HG02852 (cell line): ENCODE data around the gene UBALD1.

Source experiments
- ATAC-seq: cut with Tn5 transposase; IDR thresholded peaks from one replicate; pipeline ENCODE4 v1.9.1; 2021; ENCODE audit warnings: mild to moderate bottlenecking, moderate library complexity; ENCODE audit not compliant: unreplicated experiment

UBALD1 gene

DNA sequence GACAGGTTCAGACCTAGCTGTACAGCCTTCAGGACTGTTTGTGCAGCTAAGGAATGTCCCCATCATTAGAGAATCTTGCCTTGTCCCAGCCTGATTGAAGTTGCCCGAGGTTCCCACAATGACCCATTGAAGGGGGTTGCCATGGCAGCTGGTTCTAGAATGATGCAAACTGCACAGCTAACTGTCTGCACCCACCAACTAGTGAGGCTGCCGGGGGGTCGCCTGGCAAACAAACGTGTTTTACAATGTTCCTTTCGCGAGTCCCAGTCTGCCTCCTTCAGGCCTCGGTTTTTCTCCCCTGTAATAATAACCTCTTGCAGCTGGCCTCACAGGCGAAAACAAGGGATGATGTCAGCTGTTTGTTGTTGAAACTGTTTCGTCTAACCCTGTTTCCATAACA is 53.1 kb downstream of the UBALD1 start:
- no peak for ATAC-seq
